SK-N-SH (cell line): ENCODE data around the gene SLC39A7. TPM values are rescaled to one million over a fixed set of nuclear protein-coding genes. Genes with fewer than 3 reads are reported as not detected.

Experiments used
- CTCF ChIA-PET: fragments of 300-600, 350-600 bp; formaldehyde crosslinking; extraction: SDS; loops from one replicate; lab custom pipeline; 2021; lab: Yijun Ruan, JAX
- POLR2A ChIA-PET: fragments of 350-600 bp; sonication (Branson Sonifier 250); formaldehyde crosslinking; extraction: SDS; loops from one replicate; lab custom pipeline; 2020; ENCODE audit warnings: antibody characterized with exemption, inconsistent platforms; lab: Yijun Ruan, JAX
- DNase-seq: peaks from one replicate; pipeline ENCODE4 v3.0.0; 2012
- H2AFZ ChIP-seq: fragments of 200-600 bp; sonication (generic); 2 replicates; pipeline ENCODE4 v1.8.1; 2016; ENCODE audit warnings: antibody characterized with exemption, mild to moderate bottlenecking, low read depth
- H3F3A ChIP-seq: fragments of 200-600 bp; sonication (generic); replicated peaks from 2 replicates; pipeline ENCODE3; 2016; ENCODE audit warnings: antibody characterized with exemption, mild to moderate bottlenecking; ENCODE audit not compliant: insufficient read depth
- H3K27ac ChIP-seq, 2 experiments: fragments of 200-500 bp in 1 of 2; fragments of 200-600 bp in 1 of 2; sonication (Bioruptor generic) in 1 of 2; sonication (generic), shearing (Covaris generic) in 1 of 2; 2 replicates each; pipeline versions ENCODE4 v1.5.1 to v1.6.1; 2014 to 2016; ENCODE audit warnings: low read depth in 2 of 2, inconsistent platforms in 1 of 2, low read length in 1 of 2, mild to moderate bottlenecking in 1 of 2, mixed read lengths in 1 of 2
- H3K27me3 ChIP-seq: fragments of 200-600 bp; sonication (generic), shearing (Covaris generic); 2 replicates; pipeline ENCODE4 v1.6.1; 2016; ENCODE audit warnings: mixed run types; ENCODE audit not compliant: insufficient read depth
- H3K36me3 ChIP-seq, 2 experiments: fragments of 200-500 bp in 1 of 2; fragments of 200-600 bp in 1 of 2; sonication (Bioruptor generic) in 1 of 2; sonication (generic) in 1 of 2; replicated peaks in 1 of 2; 2 replicates each; pipeline versions ENCODE3 to v1.5.1; 2014 to 2016; ENCODE audit warnings: low read length in 1 of 2, mild to moderate bottlenecking in 1 of 2; ENCODE audit not compliant: insufficient read depth in 2 of 2, control insufficient read depth in 1 of 2
- H3K4me1 ChIP-seq, 2 experiments: fragments of 200-500 bp in 1 of 2; fragments of 200-600 bp in 1 of 2; sonication (Bioruptor generic) in 1 of 2; sonication (generic), shearing (Covaris generic) in 1 of 2; 2 replicates each; pipeline versions ENCODE4 v1.5.1 to v1.6.1; 2014 to 2016; ENCODE audit warnings: low read depth in 1 of 2, low read length in 1 of 2, mixed run types in 1 of 2; ENCODE audit not compliant: insufficient read depth in 2 of 2, control insufficient read depth in 1 of 2
- H3K4me2 ChIP-seq: fragments of 200-600 bp; sonication (generic), shearing (Covaris generic); 2 replicates; pipeline ENCODE4 v1.6.1; 2017; ENCODE audit warnings: mixed run types
- H3K4me3 ChIP-seq, 2 experiments: fragments of 200-500 bp in 1 of 2; fragments of 200-600 bp in 1 of 2; sonication (Bioruptor generic) in 1 of 2; sonication (generic), shearing (Covaris generic) in 1 of 2; 2 replicates each; pipeline versions ENCODE4 v1.5.1 to v1.8.1; 2014 to 2016; ENCODE audit warnings: low read depth in 2 of 2, inconsistent platforms in 1 of 2, low read length in 1 of 2, mild to moderate bottlenecking in 1 of 2, mixed read lengths in 1 of 2, moderate library complexity in 1 of 2
- H3K79me2 ChIP-seq: fragments of 200-600 bp; sonication (generic); 2 replicates; pipeline ENCODE4 v1.8.1; 2017; ENCODE audit warnings: mild to moderate bottlenecking; ENCODE audit not compliant: insufficient read depth
- H3K9ac ChIP-seq: fragments of 200-600 bp; sonication (generic); 2 replicates; pipeline ENCODE4 v1.6.1; 2017; ENCODE audit warnings: mixed run types
- H3K9me2 ChIP-seq: fragments of 200-600 bp; sonication (generic); 2 replicates; pipeline ENCODE4 v1.6.1; 2017; ENCODE audit warnings: mixed run types
- H3K9me3 ChIP-seq: fragments of 200-600 bp; sonication (generic); 2 replicates; pipeline ENCODE4 v1.6.1; 2017; ENCODE audit warnings: mixed run types, mild to moderate bottlenecking, moderate library complexity
- H4K20me1 ChIP-seq: fragments of 200-600 bp; sonication (generic); 2 replicates; pipeline ENCODE4 v1.6.1; 2017; ENCODE audit warnings: mild to moderate bottlenecking, mixed run types; ENCODE audit not compliant: insufficient read depth
- FOSL2 ChIP-seq: IDR thresholded peaks from 2 replicates; pipeline ENCODE4 v1.4.0; 2012; ENCODE audit warnings: low read depth, mild to moderate bottlenecking, moderate library complexity, borderline replicate concordance
- NFIC ChIP-seq: IDR thresholded peaks from 2 replicates; pipeline ENCODE4 v1.4.0; 2012; ENCODE audit warnings: borderline replicate concordance
- POLR2AphosphoS5 ChIP-seq: IDR thresholded peaks from 2 replicates; pipeline ENCODE4 v1.6.1; 2012; ENCODE audit warnings: low read depth, low read length
- RAD21 ChIP-seq: IDR thresholded peaks from 2 replicates; pipeline ENCODE4 v1.6.1; 2012; ENCODE audit warnings: mild to moderate bottlenecking, low read length
- RXRA ChIP-seq: IDR thresholded peaks from 2 replicates; pipeline ENCODE4 v1.4.0; 2012; ENCODE audit warnings: low read depth, mild to moderate bottlenecking, borderline replicate concordance
- TCF12 ChIP-seq: IDR thresholded peaks from 2 replicates; pipeline ENCODE4 v1.4.0; 2012
- WGBS: methylation state at CpG from one replicate; pipeline ENCODE4 v1.1.6; 2017; ENCODE audit warnings: low lambda C conversion rate; 5-methylcytosine and 5-hydroxymethylcytosine counted together
- polyA plus RNA-seq, 3 experiments: library from polyadenylated mRNA; depleted of rRNA; stranded (reverse); fragments of >200 nt; gene quantifications; 2 replicates each; pipeline ENCODE4 v1.2.3, GENCODE V29; 2012
- TF ChIP-seq, protein P1 (sequence below): fragments of 150-350 bp; IDR thresholded peaks from 2 replicates; pipeline ENCODE4 v1.6.1; 2017; ENCODE audit warnings: antibody characterized with exemption, low read length, low read depth, borderline replicate concordance

The SLC39A7 gene
- polyA plus RNA-seq, 1 of the 3 experiments (the other 2 are of a cell fraction): 129 TPM

DNA sequence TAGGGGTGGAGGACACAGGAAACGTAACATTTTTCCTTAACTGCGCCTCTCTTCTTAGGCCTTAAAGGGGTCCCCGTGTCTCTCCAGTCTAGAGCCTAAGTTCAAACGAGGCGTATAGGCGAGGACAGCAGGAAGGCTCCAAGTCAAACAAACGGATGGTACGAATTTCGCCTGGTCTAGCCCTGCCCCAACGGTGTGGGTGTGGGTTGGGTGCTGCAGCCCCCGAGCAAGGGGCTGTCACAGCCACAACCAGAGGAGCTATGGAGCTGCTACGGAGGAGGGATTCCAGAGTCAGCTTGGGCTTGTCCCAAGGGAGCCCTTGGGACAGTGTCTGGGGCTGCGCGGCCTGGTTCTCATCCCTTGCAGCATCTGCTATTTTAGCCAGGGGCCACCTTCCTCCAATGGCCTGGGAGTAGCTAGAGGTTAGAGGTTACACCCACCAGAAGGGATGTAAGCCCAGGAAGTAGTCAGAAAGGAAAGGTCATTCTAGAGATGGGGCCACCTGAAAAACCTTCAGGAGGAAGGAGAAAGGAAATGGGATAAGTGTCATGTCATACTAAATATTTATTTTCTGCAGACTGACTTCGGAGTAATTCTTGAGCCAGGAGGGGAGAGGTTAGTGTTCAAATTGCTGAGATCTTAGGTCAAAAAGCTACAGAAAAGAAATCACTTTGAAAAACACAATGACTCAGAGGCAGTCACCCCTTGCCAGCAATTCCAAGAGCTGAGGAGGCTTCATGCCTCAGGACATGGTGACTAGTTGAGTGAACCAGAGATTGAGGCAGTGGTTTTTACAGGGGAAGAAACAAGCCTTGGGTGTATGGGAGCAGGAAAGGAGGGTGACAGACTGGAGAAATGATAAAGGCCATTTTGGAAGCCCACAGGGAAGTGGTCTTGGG lies 49.3 kb downstream of the SLC39A7 start:
- TF ChIP-seq POLR2AphosphoS5 (no peak), TCF12 (no peak), FOSL2 (peak; percentile 34; the same call in 1 of the 2 replicates), RAD21 (no peak)
- TF ChIP-seq, all 33 proteins: peak for 1
- peak overlapping the region; percentile 62 to 71 for H3K4me3 ChIP-seq
- no peaks in the 10 kb centered on the region for H3K9me2 ChIP-seq
- H3K4me1 ChIP-seq: peaks cover 21 to 30% of the 10 kb centered on the region in 2 experiments
- peaks cover 10% of the 10 kb centered on the region; the same call in 1 of the 2 replicates for H3K79me2 ChIP-seq
- peak overlapping the region; percentile 97 for H3K4me2 ChIP-seq
- H3K27ac ChIP-seq: peak overlapping the region; percentile 96
- DNase-seq: peak; percentile 36
- H4K20me1 ChIP-seq: no peaks in the 10 kb centered on the region
- H3K36me3 ChIP-seq: peaks cover 6 to 16% of the 10 kb centered on the region in 2 experiments
- peak overlapping the region; percentile 80 for H2AFZ ChIP-seq
- peaks cover 41% of the 10 kb centered on the region for H3F3A ChIP-seq
- CTCF ChIA-PET: interaction anchor here (1.0 to 7.3 kb wide), 15 partner anchors 9 to 317 kb away, joined by 3 to 96 read pairs (median 18); partner anchors contain the start of genes RING1, RPS18 and VPS52
- no peaks in the 10 kb centered on the region for H3K9me3 ChIP-seq
- POLR2A ChIA-PET: interaction anchor here (0.8 to 3.0 kb wide), 8 partner anchors 22 to 278 kb away, joined by 3 to 18 read pairs (median 4); partner anchors contain the start of genes B3GALT4, RING1, RPS18 and VPS52
- peak overlapping the region; percentile 90 for H3K9ac ChIP-seq
- 13% methylated on average over 15 of the region's 15 CpGs for WGBS
- no peaks in the 10 kb centered on the region for H3K27me3 ChIP-seq

DNA sequence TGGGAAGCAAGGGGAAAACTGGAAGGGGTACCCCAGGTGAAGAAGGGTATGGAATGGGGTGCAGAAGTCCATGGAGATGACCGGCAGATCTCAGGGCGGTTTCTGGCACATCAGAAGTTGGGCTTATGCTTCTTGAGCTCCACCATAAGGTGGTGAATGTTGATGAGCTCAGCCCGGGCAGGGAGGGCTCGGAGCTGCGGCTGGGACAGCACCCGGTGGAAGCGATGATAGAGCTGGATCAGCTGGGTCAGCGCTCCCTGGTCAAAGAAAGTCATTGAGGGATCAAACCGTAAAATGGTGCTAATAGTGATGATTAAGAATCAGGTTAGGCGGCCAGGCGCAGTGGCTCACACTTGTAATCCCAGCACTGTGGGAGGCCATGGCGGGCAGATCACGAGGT lies 50.1 kb downstream of the SLC39A7 start:
- H3K9me3 ChIP-seq: no peaks in the 10 kb centered on the region
- H3K9ac ChIP-seq: no peak overlapping the region
- CTCF ChIA-PET: interaction anchor here (1.2 to 7.3 kb wide), 5 partner anchors 12 to 279 kb away, joined by 3 to 96 read pairs (median 5); no protein-coding TSS in a partner anchor
- no peaks in the 10 kb centered on the region for H3K27me3 ChIP-seq
- H4K20me1 ChIP-seq: no peaks in the 10 kb centered on the region
- TF ChIP-seq, protein P1, sequence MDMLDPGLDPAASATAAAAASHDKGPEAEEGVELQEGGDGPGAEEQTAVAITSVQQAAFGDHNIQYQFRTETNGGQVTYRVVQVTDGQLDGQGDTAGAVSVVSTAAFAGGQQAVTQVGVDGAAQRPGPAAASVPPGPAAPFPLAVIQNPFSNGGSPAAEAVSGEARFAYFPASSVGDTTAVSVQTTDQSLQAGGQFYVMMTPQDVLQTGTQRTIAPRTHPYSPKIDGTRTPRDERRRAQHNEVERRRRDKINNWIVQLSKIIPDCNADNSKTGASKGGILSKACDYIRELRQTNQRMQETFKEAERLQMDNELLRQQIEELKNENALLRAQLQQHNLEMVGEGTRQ: no peak
- no peak for TF ChIP-seq RAD21
- TF ChIP-seq TCF12: no peak
- TF ChIP-seq RXRA: no peak
- no peak for TF ChIP-seq NFIC
- POLR2A ChIA-PET: interaction anchor here (3.0 kb wide), 1 partner anchor 21 kb away, joined by 14 read pairs; the partner anchor contains the start of genes RPS18 and VPS52
- WGBS: 97% methylated on average over 12 of the region's 13 CpGs
- H2AFZ ChIP-seq: no peak overlapping the region
- peak overlapping the region in 1 of 2 experiments; percentile 96; a peak in 2 of 4 replicates for H3K27ac ChIP-seq
- peaks cover 21 to 30% of the 10 kb centered on the region in 2 experiments for H3K4me1 ChIP-seq
- H3K36me3 ChIP-seq: peaks cover 6 to 16% of the 10 kb centered on the region in 2 experiments
- H3F3A ChIP-seq: peaks cover 41% of the 10 kb centered on the region
- no peak for DNase-seq
- H3K79me2 ChIP-seq: peaks cover 10% of the 10 kb centered on the region; the same call in 1 of the 2 replicates
- no peaks in the 10 kb centered on the region for H3K9me2 ChIP-seq
- H3K4me2 ChIP-seq: peak overlapping the region; percentile 97
- H3K4me3 ChIP-seq: 0 out of 4 replicates have a peak overlapping the region, but pooled peaks of 1 of the 2 experiments have one; percentile 71
